Ureter (tissue), 1 donor: ENCODE results near the gene HHLA2. TPM values are rescaled to one million over a fixed set of nuclear protein-coding genes. Genes with fewer than 3 reads are reported as not detected.
"Not testable (repeated sequence)": the region's sequence is repeated elsewhere in the genome, so short reads cannot be mapped to it uniquely, and the experiment has no call there.

Experiments
- DNase-seq: peaks from one replicate; pipeline ENCODE4 v3.0.0-alpha.2; 2020; ENCODE audit warnings: low spot score
- total RNA-seq: library from RNA; stranded (reverse); gene quantifications from one replicate; pipeline ENCODE4 v1.2.4, GENCODE V29; 2023
- donor health status: DM: yes; HTN: yes; CAD: no.

Gene HHLA2
- total RNA-seq, 1 donor from 2014 or later = not detected

- no peak for DNase-seq
Observed at GRCh38 chr3:108342837-108343486, 46.6 kb downstream of the HHLA2 start.

GRCh38 chr3:108343491-108343890 lies 47.1 kb downstream of the HHLA2 start:
- DNase-seq = no peak

- DNase-seq = no peak
Observed at GRCh38 chr3:108345492-108346205, 49.3 kb downstream of the HHLA2 start.

GRCh38 chr3:108346301-108347227 lies 50.2 kb downstream of the HHLA2 start:
- DNase-seq = no peak

GRCh38 chr3:108352176-108352575 lies 55.8 kb downstream of the HHLA2 start:
- DNase-seq = no peak

GRCh38 chr3:108354562-108354961 lies 58.2 kb downstream of the HHLA2 start:
- DNase-seq = no peak

- DNase-seq = no peak
Observed at GRCh38 chr3:108357042-108357441, 60.7 kb downstream of the HHLA2 start.

- no peak for DNase-seq
Observed at GRCh38 chr3:108359011-108359410, 62.7 kb downstream of the HHLA2 start.

GRCh38 chr3:108376026-108376425 lies 79.7 kb downstream of the HHLA2 start:
- no peak for DNase-seq

- DNase-seq = no peak
Observed at GRCh38 chr3:108377384-108377783, 81.0 kb downstream of the HHLA2 start.

- DNase-seq = no peak
Observed at GRCh38 chr3:108378153-108378951, 82.0 kb downstream of the HHLA2 start.

GRCh38 chr3:108378952-108379342 lies 82.6 kb downstream of the HHLA2 start:
- DNase-seq = not testable (repeated sequence)

- DNase-seq = no peak
Observed at GRCh38 chr3:108380128-108380795, 83.9 kb downstream of the HHLA2 start.

GRCh38 chr3:108381529-108382140 lies 85.3 kb downstream of the HHLA2 start:
- DNase-seq = no peak

GRCh38 chr3:108383306-108383705 lies 87.0 kb downstream of the HHLA2 start:
- no peak for DNase-seq

- no peak for DNase-seq
Observed at GRCh38 chr3:108387063-108387462, 90.7 kb downstream of the HHLA2 start.

GRCh38 chr3:108388136-108389132 lies 92.1 kb downstream of the HHLA2 start:
- no peak for DNase-seq

GRCh38 chr3:108389372-108389771 lies 93.0 kb downstream of the HHLA2 start:
- DNase-seq = no peak

- DNase-seq = no peak
Observed at GRCh38 chr3:108391917-108392593, 95.7 kb downstream of the HHLA2 start.
